Measurements from ENCODE around the gene NKAIN1. TPM values are rescaled to one million over a fixed set of nuclear protein-coding genes. Genes with fewer than 3 reads are reported as not detected.
A peak's percentile ranks its signal among the peaks of the same experiment; 100 is the strongest.
"Not testable (repeated sequence)": the region's sequence is repeated elsewhere in the genome, so short reads cannot be mapped to it uniquely, and the experiment has no call there.

The NKAIN1 gene
- polyA plus RNA-seq, 2 of the 4 experiments (the other 2 are of a cell fraction) = 0.74 to 0.80 TPM

- ChIA-PET POLR2A (no interaction called here), CTCF (interaction anchor here (1.2 kb wide), 1 partner anchor 12 kb away, joined by 5 read pairs; no protein-coding TSS in a partner anchor)
- ATAC-seq (no peak), FAIRE-seq (no peak), DNase-seq (ENCODE audit: low read depth in 1 of 2, low spot score in 1 of 2) (no peak)
- Histone ChIP-seq H3K4me1 (no peaks in the 10 kb centered on the region), H3K27ac (no peak overlapping the region), H3K4me2 (no peak overlapping the region), H3K4me3 (no peak overlapping the region), H3K9me3 (no peaks in the 10 kb centered on the region)
- TF ChIP-seq ESRRA (IDR thresholded peaks at IDR 0.05; ENCODE audit: borderline replicate concordance, low read length) = no peak
- no peak for TF ChIP-seq REST (IDR thresholded peaks at IDR 0.05)
- no peak for TF ChIP-seq JUN (IDR thresholded peaks at IDR 0.05)
- TF ChIP-seq HES2 (IDR thresholded peaks at IDR 0.05) = no peak
- no peak for TF ChIP-seq ZC3H11A (IDR thresholded peaks at IDR 0.05)
- TF ChIP-seq JUNB (IDR thresholded peaks at IDR 0.05) = no peak
- no peak for TF ChIP-seq ZSCAN20 (CRISPR knock-in tag; IDR thresholded peaks at IDR 0.05)
- WGBS (ENCODE audit: missing lambda C conversion rate) = 88% methylated on average over 7 of the region's 7 CpGs
Observed at GRCh38 chr1:31140299-31140698, 99.4 kb downstream of the NKAIN1 start.

GRCh38 chr1:31138797-31139521, 100.7 kb downstream of the NKAIN1 start:
- CTCF ChIA-PET; H3K4me3 ChIP-seq; POLR2A ChIA-PET; H3K9me3 ChIP-seq; H3K4me2 ChIP-seq; FAIRE-seq; H3K27ac ChIP-seq; H3K4me1 ChIP-seq; DNase-seq (ENCODE audit: low read depth in 1 of 2, low spot score in 1 of 2); ATAC-seq: not testable (repeated sequence)
- WGBS (ENCODE audit: missing lambda C conversion rate) = 91% methylated on average over 12 of the region's 12 CpGs

GRCh38 chr1:31137873-31138272, 101.8 kb downstream of the NKAIN1 start:
- DNase-seq (ENCODE audit: low read depth in 1 of 2, low spot score in 1 of 2); H3K4me1 ChIP-seq; H3K4me3 ChIP-seq; ATAC-seq; POLR2A ChIA-PET; H3K27ac ChIP-seq; FAIRE-seq; H3K4me2 ChIP-seq; CTCF ChIA-PET; H3K9me3 ChIP-seq: not testable (repeated sequence)
- 95% methylated on average over 2 of the region's 3 CpGs for WGBS (ENCODE audit: missing lambda C conversion rate)

GRCh38 chr1:31135973-31136600, 103.6 kb downstream of the NKAIN1 start:
- FAIRE-seq (no peak), ATAC-seq (peak in 1 of 2 experiments; percentile 36; a peak in 2 of 6 replicates), DNase-seq (ENCODE audit: low read depth in 1 of 2, low spot score in 1 of 2) (no peak)
- no peak for TF ChIP-seq ZFP36 (IDR thresholded peaks at IDR 0.05; ENCODE audit: borderline replicate concordance, partially characterized antibody)
- no peak for TF ChIP-seq EHF (CRISPR knock-in tag; IDR thresholded peaks at IDR 0.05)
- TF ChIP-seq RAD21 (conservative IDR thresholded peaks at IDR 0.05 in 1 of 2, IDR thresholded peaks at IDR 0.05 in 1 of 2) = no peak
- no peak for TF ChIP-seq PBX3 (IDR thresholded peaks at IDR 0.05)
- no peak for TF ChIP-seq ZSCAN20 (CRISPR knock-in tag; IDR thresholded peaks at IDR 0.05)
- no peak for TF ChIP-seq SREBF2 (IDR thresholded peaks at IDR 0.05)
- no peak for TF ChIP-seq MAX (IDR thresholded peaks at IDR 0.05)
- TF ChIP-seq HOXA7 (CRISPR knock-in tag; IDR thresholded peaks at IDR 0.05) = no peak
- TF ChIP-seq ZNF302 (CRISPR knock-in tag; IDR thresholded peaks at IDR 0.05) = no peak
- no peak for TF ChIP-seq TFCP2L1 (CRISPR knock-in tag; IDR thresholded peaks at IDR 0.05)
- no peak overlapping the region for H3K4me3 ChIP-seq
- no peak overlapping the region for H3K27ac ChIP-seq
- no peak overlapping the region for H3K4me2 ChIP-seq
- H3K9me3 ChIP-seq = no peaks in the 10 kb centered on the region
- CTCF ChIA-PET = no interaction called here
- H3K4me1 ChIP-seq = no peaks in the 10 kb centered on the region
- POLR2A ChIA-PET = no interaction called here
- WGBS (ENCODE audit: missing lambda C conversion rate) = 22% methylated on average over 2 of the region's 2 CpGs

All from A549 (cell line).